Keratinocyte (primary cell): ENCODE results near the gene ATP10D. TPM values are rescaled to one million over a fixed set of nuclear protein-coding genes. Genes with fewer than 3 reads are reported as not detected.

Experiments
- DNase-seq: peaks from one replicate; pipeline ENCODE4 v3.0.0-alpha.2; 2011; ENCODE audit warnings: low read depth, missing footprints, low spot score
- FAIRE-seq: peaks from 2 replicates; lab custom pipeline; 2011; peaks lifted over from hg19 to GRCh38; lab: Jason Lieb, UNC
- H2AFZ ChIP-seq: 2 replicates; pipeline ENCODE4 v1.6.0; 2012; ENCODE audit warnings: low read length, control low read depth, inconsistent platforms; ENCODE audit not compliant: control insufficient read depth
- H3K27ac ChIP-seq: 2 replicates; pipeline ENCODE4 v1.5.1; 2011; ENCODE audit warnings: low read length; ENCODE audit not compliant: control insufficient read depth, insufficient read depth
- H3K27me3 ChIP-seq: 3 replicates; pipeline ENCODE4 v1.6.0; 2011; ENCODE audit warnings: low read length; ENCODE audit not compliant: control insufficient read depth, insufficient read depth; ENCODE audit errors: extremely low read depth
- H3K36me3 ChIP-seq, 2 experiments: 2 replicates in 1 of 2; 3 replicates in 1 of 2; pipeline ENCODE4 v1.5.1; 2011; ENCODE audit warnings: low read length in 2 of 2, mild to moderate bottlenecking in 1 of 2; ENCODE audit not compliant: control insufficient read depth in 2 of 2, insufficient read depth in 2 of 2; ENCODE audit errors: extremely low read depth in 1 of 2
- H3K4me1 ChIP-seq: 3 replicates; pipeline ENCODE4 v1.5.1; 2011; ENCODE audit warnings: low read length; ENCODE audit not compliant: control insufficient read depth, insufficient read depth; ENCODE audit errors: extremely low read depth
- H3K4me2 ChIP-seq: 3 replicates; pipeline ENCODE4 v1.6.0; 2011; ENCODE audit warnings: low read depth, low read length; ENCODE audit not compliant: control insufficient read depth, insufficient read depth; ENCODE audit errors: extremely low read depth
- H3K4me3 ChIP-seq, 3 experiments: fragments of 200-600 bp in 1 of 3; sonication (generic) in 1 of 3; 2 replicates in 2 of 3; 3 replicates in 1 of 3; pipeline ENCODE4 v1.5.1; 2011 to 2016; ENCODE audit warnings: low read length in 3 of 3, mild to moderate bottlenecking in 3 of 3, control low read depth in 2 of 3, inconsistent platforms in 1 of 3, low read depth in 1 of 3, mixed read lengths in 1 of 3, mixed run types in 1 of 3, moderate library complexity in 1 of 3; ENCODE audit not compliant: control insufficient read depth in 2 of 3, insufficient read depth in 2 of 3; ENCODE audit errors: extremely low read depth in 1 of 3
- H3K79me2 ChIP-seq: 2 replicates; pipeline ENCODE4 v1.6.0; 2012; ENCODE audit warnings: low read length; ENCODE audit not compliant: control insufficient read depth, insufficient read depth
- H3K9ac ChIP-seq: 3 replicates; pipeline ENCODE4 v1.6.0; 2011; ENCODE audit warnings: low read length; ENCODE audit not compliant: control insufficient read depth, insufficient read depth; ENCODE audit errors: extremely low read depth
- H3K9me1 ChIP-seq: 3 replicates; pipeline ENCODE4 v1.6.0; 2011; ENCODE audit warnings: low read length; ENCODE audit not compliant: control insufficient read depth, insufficient read depth; ENCODE audit errors: extremely low read depth
- H3K9me3 ChIP-seq: 2 replicates; pipeline ENCODE4 v1.5.1; 2012; ENCODE audit warnings: low read depth, low read length; ENCODE audit not compliant: control insufficient read depth
- H4K20me1 ChIP-seq: 3 replicates; pipeline ENCODE4 v1.6.0; 2011; ENCODE audit warnings: low read length; ENCODE audit not compliant: control insufficient read depth, insufficient read depth; ENCODE audit errors: extremely low read depth
- EZH2 ChIP-seq: IDR thresholded peaks from one replicate; pipeline ENCODE4 v1.6.1; 2012; ENCODE audit warnings: inconsistent platforms, mild to moderate bottlenecking, low read length, moderate library complexity
- dilution Hi-C: fragments of 300-500 bp; cut with MboI; formaldehyde crosslinking; loops from one replicate; pipeline ENCODE4 v1.7.0; 2020; ENCODE audit warnings: low sequenced_read_pairs; ENCODE audit not compliant: extremely low pct_ligation_motif_present
- polyA plus RNA-seq, 5 experiments: library from polyadenylated mRNA; depleted of rRNA in 3 of 5; stranded (reverse) in 3 of 5; stranded (forward) in 1 of 5; unstranded in 1 of 5; fragments of >200 nt; gene quantifications; 1 replicate in 1 of 5; 2 replicates in 3 of 5; 3 replicates in 1 of 5; pipeline versions ENCODE4 v1.2.1 to v1.2.3, GENCODE V29; 2011 to 2012; ENCODE audit warnings: missing spikeins in 2 of 5, low read depth in 1 of 5, low replicate concordance in 1 of 5
- TF ChIP-seq, protein P1 (sequence below), 3 experiments: IDR thresholded peaks in 1 of 3; conservative IDR thresholded peaks in 1 of 3; optimal IDR thresholded peaks in 1 of 3; 2 replicates in 2 of 3; 3 replicates in 1 of 3; pipeline versions ENCODE3 to v1.5.1; 2011; ENCODE audit warnings: low read length in 3 of 3, mild to moderate bottlenecking in 3 of 3, moderate library complexity in 2 of 3, control low read depth in 1 of 3, inconsistent platforms in 1 of 3; ENCODE audit not compliant: insufficient read depth in 2 of 3; ENCODE audit errors: extremely low read depth in 1 of 3

ATP10D gene
- polyA plus RNA-seq, 1 donor (not counting 4 experiments of a cell fraction or from before 2014, with no cell fraction given) = 97.3 TPM

DNA sequence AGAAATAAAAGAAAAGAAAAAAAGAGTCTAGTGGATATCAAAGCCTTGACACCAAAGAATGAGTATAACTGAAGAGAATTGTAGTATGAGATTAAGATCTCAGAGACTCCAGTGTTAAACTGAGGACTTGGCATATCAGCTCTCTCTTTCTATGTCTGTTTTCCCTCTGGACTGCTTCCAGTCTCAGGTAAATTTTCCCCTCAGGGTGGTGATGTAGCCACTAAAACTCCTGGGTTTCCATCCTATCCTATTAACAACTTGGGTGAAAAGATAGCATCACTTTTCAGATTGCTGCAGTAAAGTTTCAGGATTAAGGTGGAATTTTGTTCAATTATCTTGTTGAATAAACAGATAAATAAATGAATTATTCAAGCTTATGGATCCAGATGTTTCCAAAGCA is 85.7 kb downstream of the ATP10D start:
- no peak for TF ChIP-seq EZH2
- TF ChIP-seq, protein P1, sequence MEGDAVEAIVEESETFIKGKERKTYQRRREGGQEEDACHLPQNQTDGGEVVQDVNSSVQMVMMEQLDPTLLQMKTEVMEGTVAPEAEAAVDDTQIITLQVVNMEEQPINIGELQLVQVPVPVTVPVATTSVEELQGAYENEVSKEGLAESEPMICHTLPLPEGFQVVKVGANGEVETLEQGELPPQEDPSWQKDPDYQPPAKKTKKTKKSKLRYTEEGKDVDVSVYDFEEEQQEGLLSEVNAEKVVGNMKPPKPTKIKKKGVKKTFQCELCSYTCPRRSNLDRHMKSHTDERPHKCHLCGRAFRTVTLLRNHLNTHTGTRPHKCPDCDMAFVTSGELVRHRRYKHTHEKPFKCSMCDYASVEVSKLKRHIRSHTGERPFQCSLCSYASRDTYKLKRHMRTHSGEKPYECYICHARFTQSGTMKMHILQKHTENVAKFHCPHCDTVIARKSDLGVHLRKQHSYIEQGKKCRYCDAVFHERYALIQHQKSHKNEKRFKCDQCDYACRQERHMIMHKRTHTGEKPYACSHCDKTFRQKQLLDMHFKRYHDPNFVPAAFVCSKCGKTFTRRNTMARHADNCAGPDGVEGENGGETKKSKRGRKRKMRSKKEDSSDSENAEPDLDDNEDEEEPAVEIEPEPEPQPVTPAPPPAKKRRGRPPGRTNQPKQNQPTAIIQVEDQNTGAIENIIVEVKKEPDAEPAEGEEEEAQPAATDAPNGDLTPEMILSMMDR (optimal IDR thresholded peaks at IDR 0.05 in 1 of 3, IDR thresholded peaks at IDR 0.05 in 1 of 3, conservative IDR thresholded peaks at IDR 0.05 in 1 of 3; ENCODE audit: extremely low read depth in 1 of 3, insufficient read depth in 2 of 3, low read length in 3 of 3) = no peak
- dilution Hi-C loops = no loop called here
- Histone ChIP-seq H4K20me1 (no peaks in the 10 kb centered on the region), H3K4me2 (no peak overlapping the region), H3K79me2 (no peaks in the 10 kb centered on the region), H2AFZ (no peak overlapping the region), H3K4me1 (peaks cover 13% of the 10 kb centered on the region), H3K36me3 (peaks cover 28 to 40% of the 10 kb centered on the region in 2 experiments), H3K4me3 (no peak overlapping the region), H3K9me1 (no peaks in the 10 kb centered on the region), H3K9ac (no peak overlapping the region), H3K27me3 (no peaks in the 10 kb centered on the region), H3K9me3 (no peaks in the 10 kb centered on the region), H3K27ac (no peak overlapping the region)
- FAIRE-seq (no peak), DNase-seq (no peak)

DNA sequence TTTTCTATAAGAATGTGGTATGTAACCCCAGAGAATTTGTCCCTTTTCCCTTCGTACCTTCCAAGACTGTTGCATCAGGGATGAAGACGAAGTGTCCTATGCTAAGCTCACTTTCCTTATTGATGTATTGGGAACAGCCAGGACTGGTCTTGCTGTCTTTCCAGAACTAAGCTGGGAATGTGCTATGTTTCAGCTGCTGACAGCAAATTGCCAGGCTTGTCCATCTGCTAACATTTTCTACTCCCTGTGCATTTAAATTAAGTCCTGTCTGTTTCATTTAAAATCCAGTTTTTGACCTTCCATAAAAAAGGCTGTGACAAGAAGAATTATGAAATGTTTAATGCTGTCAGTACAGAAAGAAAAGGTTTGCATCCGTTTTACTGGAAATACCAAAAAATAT is 87.9 kb downstream of the ATP10D start:
- no peak for DNase-seq
- Histone ChIP-seq H2AFZ (no peak overlapping the region), H3K4me2 (no peak overlapping the region), H3K9ac (no peak overlapping the region), H3K79me2 (no peaks in the 10 kb centered on the region), H3K9me3 (no peaks in the 10 kb centered on the region), H3K36me3 (peaks cover 29 to 40% of the 10 kb centered on the region in 2 experiments), H3K27ac (no peak overlapping the region), H3K9me1 (no peaks in the 10 kb centered on the region), H3K27me3 (no peaks in the 10 kb centered on the region), H3K4me3 (no peak overlapping the region), H4K20me1 (no peaks in the 10 kb centered on the region), H3K4me1 (peaks cover 6% of the 10 kb centered on the region)
- TF ChIP-seq EZH2 = no peak
- TF ChIP-seq, protein P1 (optimal IDR thresholded peaks at IDR 0.05 in 1 of 3, IDR thresholded peaks at IDR 0.05 in 1 of 3, conservative IDR thresholded peaks at IDR 0.05 in 1 of 3; ENCODE audit: extremely low read depth in 1 of 3, insufficient read depth in 2 of 3, low read length in 3 of 3) = no peak
- FAIRE-seq = no peak
- dilution Hi-C loops = no loop called here
